ENCODE results near the gene USP17L13. TPM values are rescaled to one million over a fixed set of nuclear protein-coding genes. Genes with fewer than 3 reads are reported as not detected.
A peak's percentile ranks its signal among the peaks of the same experiment; 100 is the strongest.
"Not testable (repeated sequence)": the region's sequence is repeated elsewhere in the genome, so short reads cannot be mapped to it uniquely, and the experiment has no call there.

Gene USP17L13
- polyA plus RNA-seq = not detected
- long read RNA-seq, donor 1 = 0 reads
- long read RNA-seq, donor 2 = 0 reads
- long read RNA-seq, donor 3 = 0 reads
- long read RNA-seq, donor 4 = 0 reads
- long read RNA-seq, donor 5 = 0 reads
- long read RNA-seq, donor 6 = 0 reads
- long read RNA-seq, donor 7 = 0 reads
- long read RNA-seq, donor 8 = 0 reads
- long read RNA-seq, donor 9 = 0 reads
- long read RNA-seq, donor 10 = 0 reads

- WGBS, 3 donors = no CpG with 5 or more reads among the region's 14 CpGs
- H3K27ac ChIP-seq (ENCODE audit: low read depth in 1 of 3, low read length in 2 of 3); H3K27me3 ChIP-seq (ENCODE audit: control insufficient read depth in 3 of 3, insufficient read depth in 3 of 3, low read length in 3 of 3); H3K36me3 ChIP-seq (ENCODE audit: control insufficient read depth in 3 of 3, insufficient read depth in 2 of 3, low read depth in 1 of 3, low read length in 3 of 3); H3K4me1 ChIP-seq (ENCODE audit: control insufficient read depth in 3 of 3, insufficient read depth in 2 of 3, low read depth in 1 of 3, low read length in 2 of 3); H3K9me3 ChIP-seq (ENCODE audit: control insufficient read depth in 2 of 2, insufficient read depth in 1 of 2, low read depth in 1 of 2, low read length in 1 of 2); DNase-seq; FAIRE-seq; H3K4me3 ChIP-seq (ENCODE audit: low read depth in 1 of 3, low read length in 3 of 3): not testable (repeated sequence)
Observed at GRCh38 chr4:9224596-9224995, at the start of gene USP17L13. Gene USP17L13 (plus strand): TSS chr4:9224896. CDS start chr4:9224896, 0 bp downstream.

- H3K9me3 ChIP-seq (ENCODE audit: control insufficient read depth in 2 of 2, insufficient read depth in 1 of 2, low read depth in 1 of 2, low read length in 1 of 2); H3K4me1 ChIP-seq (ENCODE audit: control insufficient read depth in 3 of 3, insufficient read depth in 2 of 3, low read depth in 1 of 3, low read length in 2 of 3); FAIRE-seq; H3K36me3 ChIP-seq (ENCODE audit: control insufficient read depth in 3 of 3, insufficient read depth in 2 of 3, low read depth in 1 of 3, low read length in 3 of 3); DNase-seq; H3K27ac ChIP-seq (ENCODE audit: low read depth in 1 of 3, low read length in 2 of 3); H3K27me3 ChIP-seq (ENCODE audit: control insufficient read depth in 3 of 3, insufficient read depth in 3 of 3, low read length in 3 of 3); H3K4me3 ChIP-seq (ENCODE audit: low read depth in 1 of 3, low read length in 3 of 3): not testable (repeated sequence)
- WGBS, 3 donors = 92% methylated on average over 8 of the region's 13 CpGs; no CpG with 5 or more reads in 2 of the 3 donors
Observed at GRCh38 chr4:9210357-9210756, 14.3 kb upstream of the USP17L13 start, which contains the start of gene USP17L10. Gene USP17L10 (plus strand): TSS chr4:9210657. CDS start chr4:9210657, 0 bp downstream.

GRCh38 chr4:9214701-9215100 is 10.0 kb upstream of the USP17L13 start:
- H3K36me3 ChIP-seq (ENCODE audit: control insufficient read depth in 3 of 3, insufficient read depth in 2 of 3, low read depth in 1 of 3, low read length in 3 of 3); H3K9me3 ChIP-seq (ENCODE audit: control insufficient read depth in 2 of 2, insufficient read depth in 1 of 2, low read depth in 1 of 2, low read length in 1 of 2); H3K4me3 ChIP-seq (ENCODE audit: low read depth in 1 of 3, low read length in 3 of 3); H3K27ac ChIP-seq (ENCODE audit: low read depth in 1 of 3, low read length in 2 of 3); H3K27me3 ChIP-seq (ENCODE audit: control insufficient read depth in 3 of 3, insufficient read depth in 3 of 3, low read length in 3 of 3); FAIRE-seq; H3K4me1 ChIP-seq (ENCODE audit: control insufficient read depth in 3 of 3, insufficient read depth in 2 of 3, low read depth in 1 of 3, low read length in 2 of 3); DNase-seq: not testable (repeated sequence)
- WGBS, 3 donors = 78 to 81% (median 81%) methylated on average over 11 of the region's 14 CpGs

- H3K9me3 ChIP-seq (ENCODE audit: control insufficient read depth in 2 of 2, insufficient read depth in 1 of 2, low read depth in 1 of 2, low read length in 1 of 2); DNase-seq; FAIRE-seq; H3K36me3 ChIP-seq (ENCODE audit: control insufficient read depth in 3 of 3, insufficient read depth in 2 of 3, low read depth in 1 of 3, low read length in 3 of 3); H3K4me3 ChIP-seq (ENCODE audit: low read depth in 1 of 3, low read length in 3 of 3); H3K27ac ChIP-seq (ENCODE audit: low read depth in 1 of 3, low read length in 2 of 3); H3K4me1 ChIP-seq (ENCODE audit: control insufficient read depth in 3 of 3, insufficient read depth in 2 of 3, low read depth in 1 of 3, low read length in 2 of 3); H3K27me3 ChIP-seq (ENCODE audit: control insufficient read depth in 3 of 3, insufficient read depth in 3 of 3, low read length in 3 of 3): not testable (repeated sequence)
- 89% methylated on average over 5 of the region's 14 CpGs; no CpG with 5 or more reads in 2 of the 3 donors for WGBS, 3 donors
Observed at GRCh38 chr4:9215105-9215504, 9.6 kb upstream of the USP17L13 start, which contains the start of gene USP17L11. Gene USP17L11 (plus strand): TSS chr4:9215405. CDS start chr4:9215405, 0 bp downstream.

GRCh38 chr4:9219852-9220251 is 4.8 kb upstream of the USP17L13 start, which contains the start of gene USP17L12:
Gene USP17L12 (plus strand): TSS chr4:9220152. CDS start chr4:9220152, 0 bp downstream.
- no CpG with 5 or more reads among the region's 13 CpGs for WGBS, 3 donors
- not testable (repeated sequence) for H3K4me1 ChIP-seq (ENCODE audit: control insufficient read depth in 3 of 3, insufficient read depth in 2 of 3, low read depth in 1 of 3, low read length in 2 of 3); H3K9me3 ChIP-seq (ENCODE audit: control insufficient read depth in 2 of 2, insufficient read depth in 1 of 2, low read depth in 1 of 2, low read length in 1 of 2); FAIRE-seq; H3K27ac ChIP-seq (ENCODE audit: low read depth in 1 of 3, low read length in 2 of 3); H3K27me3 ChIP-seq (ENCODE audit: control insufficient read depth in 3 of 3, insufficient read depth in 3 of 3, low read length in 3 of 3); H3K4me3 ChIP-seq (ENCODE audit: low read depth in 1 of 3, low read length in 3 of 3); DNase-seq; H3K36me3 ChIP-seq (ENCODE audit: control insufficient read depth in 3 of 3, insufficient read depth in 2 of 3, low read depth in 1 of 3, low read length in 3 of 3)

- FAIRE-seq; H3K4me3 ChIP-seq (ENCODE audit: low read depth in 1 of 3, low read length in 3 of 3); H3K27me3 ChIP-seq (ENCODE audit: control insufficient read depth in 3 of 3, insufficient read depth in 3 of 3, low read length in 3 of 3); H3K27ac ChIP-seq (ENCODE audit: low read depth in 1 of 3, low read length in 2 of 3); H3K4me1 ChIP-seq (ENCODE audit: control insufficient read depth in 3 of 3, insufficient read depth in 2 of 3, low read depth in 1 of 3, low read length in 2 of 3); H3K9me3 ChIP-seq (ENCODE audit: control insufficient read depth in 2 of 2, insufficient read depth in 1 of 2, low read depth in 1 of 2, low read length in 1 of 2); H3K36me3 ChIP-seq (ENCODE audit: control insufficient read depth in 3 of 3, insufficient read depth in 2 of 3, low read depth in 1 of 3, low read length in 3 of 3); DNase-seq: not testable (repeated sequence)
- 87 to 94% (median 91%) methylated on average over 4 to 6 of the region's 8 CpGs for WGBS, 3 donors
Observed at GRCh38 chr4:9230249-9230648, 5.6 kb downstream of the USP17L13 start.

GRCh38 chr4:9234085-9234484 is 9.4 kb downstream of the USP17L13 start, which contains the start of gene USP17L15:
Gene USP17L15 (plus strand): TSS chr4:9234385. CDS start chr4:9234385, 0 bp downstream.
- not testable (repeated sequence) for H3K4me1 ChIP-seq (ENCODE audit: control insufficient read depth in 3 of 3, insufficient read depth in 2 of 3, low read depth in 1 of 3, low read length in 2 of 3); FAIRE-seq; DNase-seq; H3K27ac ChIP-seq (ENCODE audit: low read depth in 1 of 3, low read length in 2 of 3); H3K4me3 ChIP-seq (ENCODE audit: low read depth in 1 of 3, low read length in 3 of 3); H3K9me3 ChIP-seq (ENCODE audit: control insufficient read depth in 2 of 2, insufficient read depth in 1 of 2, low read depth in 1 of 2, low read length in 1 of 2); H3K27me3 ChIP-seq (ENCODE audit: control insufficient read depth in 3 of 3, insufficient read depth in 3 of 3, low read length in 3 of 3); H3K36me3 ChIP-seq (ENCODE audit: control insufficient read depth in 3 of 3, insufficient read depth in 2 of 3, low read depth in 1 of 3, low read length in 3 of 3)
- no CpG with 5 or more reads among the region's 15 CpGs for WGBS, 3 donors

- FAIRE-seq = not testable (repeated sequence)
Observed at GRCh38 chr4:9238461-9238860, 13.8 kb downstream of the USP17L13 start.

GRCh38 chr4:9243579-9243978 is 18.9 kb downstream of the USP17L13 start, which contains the start of gene USP17L17:
Gene USP17L17 (plus strand): TSS chr4:9243879. CDS start chr4:9243879, 0 bp downstream.
- FAIRE-seq; H3K36me3 ChIP-seq (ENCODE audit: control insufficient read depth in 3 of 3, insufficient read depth in 2 of 3, low read depth in 1 of 3, low read length in 3 of 3); DNase-seq; H3K4me1 ChIP-seq (ENCODE audit: control insufficient read depth in 3 of 3, insufficient read depth in 2 of 3, low read depth in 1 of 3, low read length in 2 of 3); H3K27ac ChIP-seq (ENCODE audit: low read depth in 1 of 3, low read length in 2 of 3); H3K4me3 ChIP-seq (ENCODE audit: low read depth in 1 of 3, low read length in 3 of 3); H3K27me3 ChIP-seq (ENCODE audit: control insufficient read depth in 3 of 3, insufficient read depth in 3 of 3, low read length in 3 of 3); H3K9me3 ChIP-seq (ENCODE audit: control insufficient read depth in 2 of 2, insufficient read depth in 1 of 2, low read depth in 1 of 2, low read length in 1 of 2): not testable (repeated sequence)
- WGBS, 3 donors = 91 to 97% (median 93%) methylated on average over 5 of the region's 14 CpGs

More at GRCh38 chr4:9238461-9238860, 13.8 kb downstream of the USP17L13 start:
- not testable (repeated sequence) for H3K4me3 ChIP-seq (ENCODE audit: low read depth in 1 of 3, low read length in 3 of 3); H3K9me3 ChIP-seq (ENCODE audit: control insufficient read depth in 2 of 2, insufficient read depth in 1 of 2, low read depth in 1 of 2, low read length in 1 of 2); H3K27ac ChIP-seq (ENCODE audit: low read depth in 1 of 3, low read length in 2 of 3); H3K36me3 ChIP-seq (ENCODE audit: control insufficient read depth in 3 of 3, insufficient read depth in 2 of 3, low read depth in 1 of 3, low read length in 3 of 3); H3K4me1 ChIP-seq (ENCODE audit: control insufficient read depth in 3 of 3, insufficient read depth in 2 of 3, low read depth in 1 of 3, low read length in 2 of 3); H3K27me3 ChIP-seq (ENCODE audit: control insufficient read depth in 3 of 3, insufficient read depth in 3 of 3, low read length in 3 of 3)
- peak in 1 of 2 donors; percentile 0 for DNase-seq
- WGBS, 3 donors = 71 to 84% (median 83%) methylated on average over 8 to 11 of the region's 12 CpGs

All from small intestine (tissue), 16 donors.